Measurements from ENCODE around the gene ZCCHC3.

The ZCCHC3 gene

GRCh38 chr20:347640-348484 is 50.5 kb downstream of the ZCCHC3 start:
- peak; percentile 23 to 46 for DNase-seq

- no peak for DNase-seq
Measured at GRCh38 chr20:348972-349841, 51.8 kb downstream of the ZCCHC3 start.
